Smooth muscle cell (in vitro differentiated cells): ENCODE results near the gene DNAJC7. TPM values are rescaled to one million over a fixed set of nuclear protein-coding genes. Genes with fewer than 3 reads are reported as not detected.

Source experiments
- DNase-seq: peaks from one replicate; lab custom pipeline; 2025; ENCODE audit not compliant: unreplicated experiment; lab: John Stamatoyannopoulos, UW
- H2AFZ ChIP-seq: fragments of 200-600 bp; sonication (generic); 2 replicates; pipeline ENCODE4 v1.6.0; 2016; ENCODE audit warnings: antibody characterized with exemption, low read depth, mild to moderate bottlenecking
- H3F3A ChIP-seq: fragments of 200-600 bp; sonication (generic); 2 replicates; pipeline ENCODE4 v1.6.0; 2017; ENCODE audit warnings: antibody characterized with exemption, low read depth
- H3K27ac ChIP-seq: fragments of 200-600 bp; sonication (generic); 2 replicates; pipeline ENCODE4 v1.5.1; 2016; ENCODE audit warnings: low read depth, mild to moderate bottlenecking
- H3K27me3 ChIP-seq: fragments of 200-600 bp; sonication (generic); 2 replicates; pipeline ENCODE4 v1.6.1; 2016; ENCODE audit warnings: low read depth, mild to moderate bottlenecking
- H3K36me3 ChIP-seq: fragments of 200-600 bp; sonication (generic); 2 replicates; pipeline ENCODE4 v1.5.1; 2016; ENCODE audit warnings: low read depth
- H3K4me1 ChIP-seq: fragments of 200-600 bp; sonication (generic); 2 replicates; pipeline ENCODE4 v1.5.1; 2016; ENCODE audit warnings: low read depth
- H3K4me2 ChIP-seq: fragments of 200-600 bp; sonication (generic); 2 replicates; pipeline ENCODE4 v1.6.0; 2016; ENCODE audit warnings: mild to moderate bottlenecking
- H3K4me3 ChIP-seq: fragments of 200-600 bp; sonication (generic); 2 replicates; pipeline ENCODE4 v1.5.1; 2016; ENCODE audit warnings: mild to moderate bottlenecking
- H3K79me2 ChIP-seq: fragments of 200-600 bp; sonication (generic); 2 replicates; pipeline ENCODE4 v1.6.0; 2016; ENCODE audit warnings: low read depth, mild to moderate bottlenecking
- H3K9ac ChIP-seq: fragments of 200-600 bp; sonication (generic); 2 replicates; pipeline ENCODE4 v1.6.0; 2016; ENCODE audit warnings: low read depth
- H3K9me3 ChIP-seq: fragments of 200-600 bp; sonication (generic); replicated peaks from 2 replicates; pipeline ENCODE4 v1.5.1; 2016; ENCODE audit warnings: low read depth
- H4K20me1 ChIP-seq: fragments of 200-600 bp; sonication (generic); 2 replicates; pipeline ENCODE4 v1.6.0; 2016; ENCODE audit warnings: low read depth
- WGBS: methylation state at CpG from one replicate; pipeline ENCODE4 v1.1.7; 2016; ENCODE audit warnings: low lambda C conversion rate; 5-methylcytosine and 5-hydroxymethylcytosine counted together
- polyA plus RNA-seq: library from polyadenylated mRNA; unstranded; fragments of >200 nt; fragmentation: Nextera tagmentation; extraction: Ambion mirVana; gene quantifications from 2 replicates; pipeline ENCODE4 v1.2.1, GENCODE V29; 2016
- total RNA-seq: library from RNA; depleted of rRNA; stranded (reverse); fragments of >200 nt; gene quantifications from 2 replicates; pipeline ENCODE4 v1.2.3, GENCODE V29; 2014
- TF ChIP-seq, protein P1 (sequence below): fragments of 200-600 bp; sonication (generic); IDR thresholded peaks from 2 replicates; pipeline ENCODE4 v1.5.1; 2017; ENCODE audit warnings: borderline replicate concordance, mild to moderate bottlenecking, antibody characterized with exemption; ENCODE audit not compliant: insufficient read depth, poor library complexity, severe bottlenecking

DNAJC7 gene
- total and polyA plus RNA-seq, 2 experiments from 2014 or later: 44.5 to 44.7 TPM

DNA sequence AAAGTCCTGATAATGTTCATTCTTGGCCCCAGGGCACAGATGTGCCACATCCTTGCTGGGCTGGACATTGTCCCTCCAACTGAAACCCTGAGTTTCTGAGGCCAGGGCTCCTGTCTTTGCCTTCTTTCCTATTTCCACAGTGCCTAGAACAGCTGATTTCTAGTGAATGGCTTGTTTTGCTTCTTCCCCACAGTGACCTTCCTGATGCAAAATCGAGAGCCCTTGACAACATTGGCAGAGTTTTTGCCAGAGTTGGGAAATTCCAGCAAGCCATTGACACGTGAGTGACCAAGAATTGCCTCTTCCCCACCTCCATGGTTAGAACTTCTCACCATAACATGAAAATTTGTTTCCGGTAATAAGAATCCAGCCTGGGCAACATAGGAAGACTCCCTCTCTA lies 72.3 kb downstream of the DNAJC7 start:
- no peak overlapping the region for H3K9ac ChIP-seq
- TF ChIP-seq, protein P1, sequence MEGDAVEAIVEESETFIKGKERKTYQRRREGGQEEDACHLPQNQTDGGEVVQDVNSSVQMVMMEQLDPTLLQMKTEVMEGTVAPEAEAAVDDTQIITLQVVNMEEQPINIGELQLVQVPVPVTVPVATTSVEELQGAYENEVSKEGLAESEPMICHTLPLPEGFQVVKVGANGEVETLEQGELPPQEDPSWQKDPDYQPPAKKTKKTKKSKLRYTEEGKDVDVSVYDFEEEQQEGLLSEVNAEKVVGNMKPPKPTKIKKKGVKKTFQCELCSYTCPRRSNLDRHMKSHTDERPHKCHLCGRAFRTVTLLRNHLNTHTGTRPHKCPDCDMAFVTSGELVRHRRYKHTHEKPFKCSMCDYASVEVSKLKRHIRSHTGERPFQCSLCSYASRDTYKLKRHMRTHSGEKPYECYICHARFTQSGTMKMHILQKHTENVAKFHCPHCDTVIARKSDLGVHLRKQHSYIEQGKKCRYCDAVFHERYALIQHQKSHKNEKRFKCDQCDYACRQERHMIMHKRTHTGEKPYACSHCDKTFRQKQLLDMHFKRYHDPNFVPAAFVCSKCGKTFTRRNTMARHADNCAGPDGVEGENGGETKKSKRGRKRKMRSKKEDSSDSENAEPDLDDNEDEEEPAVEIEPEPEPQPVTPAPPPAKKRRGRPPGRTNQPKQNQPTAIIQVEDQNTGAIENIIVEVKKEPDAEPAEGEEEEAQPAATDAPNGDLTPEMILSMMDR: no peak
- no peak overlapping the region for H3K4me3 ChIP-seq

DNA sequence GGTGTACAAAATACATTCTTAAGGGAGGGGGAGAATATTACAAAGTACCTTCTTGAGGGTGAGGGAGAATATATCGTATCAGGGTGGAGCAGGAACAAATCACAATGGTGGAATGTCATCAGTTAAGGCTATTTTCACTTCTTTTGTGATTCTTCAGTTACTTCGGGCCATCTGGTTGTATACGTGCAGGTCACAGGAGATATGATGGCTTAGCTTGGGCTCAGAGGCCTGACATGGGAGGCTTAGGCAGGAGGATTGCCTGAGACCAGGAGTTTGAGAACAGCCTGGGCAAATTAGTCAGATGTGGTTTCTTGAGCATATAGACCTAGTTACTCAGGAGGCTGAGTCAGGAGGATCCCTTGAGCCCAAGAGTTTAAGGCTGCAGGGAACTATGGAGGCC lies 73.7 kb downstream of the DNAJC7 start:
- Histone ChIP-seq H3K9ac (no peak overlapping the region), H3K79me2 (no peaks in the 10 kb centered on the region), H3K4me2 (no peak overlapping the region), H3K36me3 (no peaks in the 10 kb centered on the region), H3K27ac (no peak overlapping the region), H3F3A (no peaks in the 10 kb centered on the region), H3K4me3 (no peak overlapping the region), H2AFZ (no peak overlapping the region), H3K9me3 (no peaks in the 10 kb centered on the region), H3K4me1 (no peaks in the 10 kb centered on the region), H4K20me1 (no peaks in the 10 kb centered on the region), H3K27me3 (no peaks in the 10 kb centered on the region)
- no peak for DNase-seq
- 91% methylated on average over 3 of the region's 3 CpGs for WGBS
- TF ChIP-seq, protein P1: no peak

More for the DNA sequence above, 72.3 kb downstream of the DNAJC7 start:
- Histone ChIP-seq H3K27ac (no peak overlapping the region), H3K79me2 (no peaks in the 10 kb centered on the region), H3K9me3 (no peaks in the 10 kb centered on the region), H3K27me3 (no peaks in the 10 kb centered on the region), H3K4me1 (no peaks in the 10 kb centered on the region), H2AFZ (no peak overlapping the region), H4K20me1 (no peaks in the 10 kb centered on the region), H3K36me3 (no peaks in the 10 kb centered on the region), H3K4me2 (no peak overlapping the region), H3F3A (no peaks in the 10 kb centered on the region)
- no peak for DNase-seq
- 89% methylated on average over 3 of the region's 3 CpGs for WGBS

DNA sequence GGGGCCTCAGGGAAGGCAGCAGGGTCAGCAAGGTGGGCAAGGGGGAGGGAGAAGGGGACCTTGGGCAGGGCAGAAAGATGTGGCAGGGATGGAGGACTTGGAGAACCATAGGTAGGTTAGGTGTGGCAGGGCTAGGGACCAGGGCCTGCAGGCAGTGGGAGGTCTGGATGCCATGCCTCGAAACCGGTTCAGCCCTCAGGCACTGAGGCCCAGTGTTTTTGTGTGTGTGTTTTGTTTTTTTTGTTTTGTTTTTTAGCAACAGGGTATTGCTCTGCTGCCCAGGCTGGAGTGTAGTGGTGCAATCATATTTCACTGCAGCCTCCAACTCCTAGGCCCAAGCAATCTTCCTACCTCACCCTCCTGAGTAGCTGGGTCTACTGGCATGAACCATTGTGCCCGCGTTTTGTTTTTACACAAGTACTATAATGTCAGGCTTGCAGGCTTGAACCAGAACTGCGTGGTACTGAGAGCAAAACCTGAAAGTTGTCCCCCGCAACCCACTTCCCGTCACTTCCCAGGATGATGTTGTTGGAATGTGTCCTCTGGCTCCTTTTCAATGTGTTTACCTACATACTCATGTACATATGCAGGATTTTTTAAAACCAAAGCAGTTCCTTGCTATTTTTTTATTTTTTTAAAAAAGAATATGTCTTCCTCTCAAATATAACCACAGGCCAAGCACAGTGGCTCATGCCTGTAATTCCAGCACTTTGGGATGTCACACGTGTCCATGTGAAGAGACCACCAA lies 74.4 kb downstream of the DNAJC7 start:
- no peaks in the 10 kb centered on the region for H3K27me3 ChIP-seq
- no peaks in the 10 kb centered on the region for H3K36me3 ChIP-seq
- no peak overlapping the region for H2AFZ ChIP-seq
- TF ChIP-seq, protein P1: no peak
- WGBS: 92% methylated on average over 8 of the region's 8 CpGs
- no peak overlapping the region for H3K9ac ChIP-seq
- H3K4me2 ChIP-seq: no peak overlapping the region
- H3K27ac ChIP-seq: no peak overlapping the region
- no peaks in the 10 kb centered on the region for H3K4me1 ChIP-seq
- no peaks in the 10 kb centered on the region for H4K20me1 ChIP-seq
- no peaks in the 10 kb centered on the region for H3K79me2 ChIP-seq
- no peaks in the 10 kb centered on the region for H3K9me3 ChIP-seq
- no peak overlapping the region for H3K4me3 ChIP-seq
- H3F3A ChIP-seq: no peaks in the 10 kb centered on the region
- no peak for DNase-seq

DNA sequence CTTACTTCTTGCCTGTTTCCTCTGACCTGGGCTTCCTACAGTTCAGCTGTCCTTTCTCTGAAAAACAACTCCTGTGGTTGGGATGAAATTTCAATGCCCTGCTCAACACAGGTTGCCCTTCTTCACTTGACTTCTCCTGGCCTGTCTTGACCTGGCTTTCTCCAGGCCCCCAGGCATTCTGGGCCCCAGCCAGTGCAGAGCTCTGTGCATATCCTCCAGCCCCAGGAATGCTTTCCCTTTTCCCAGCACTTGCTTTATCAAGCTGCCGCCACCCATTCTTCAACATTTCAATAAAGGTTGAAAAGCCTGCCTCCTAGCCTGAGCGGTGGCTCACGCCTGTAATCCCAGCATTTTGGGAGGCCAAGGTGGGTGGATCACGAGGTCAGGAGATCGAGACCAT lies 76.1 kb downstream of the DNAJC7 start:
- Histone ChIP-seq H2AFZ (no peak overlapping the region), H3K27ac (no peak overlapping the region), H4K20me1 (no peaks in the 10 kb centered on the region), H3K4me1 (no peaks in the 10 kb centered on the region), H3K4me3 (no peak overlapping the region), H3K9me3 (no peaks in the 10 kb centered on the region), H3K79me2 (no peaks in the 10 kb centered on the region), H3K27me3 (no peaks in the 10 kb centered on the region), H3K9ac (no peak overlapping the region), H3F3A (no peaks in the 10 kb centered on the region), H3K4me2 (no peak overlapping the region), H3K36me3 (no peaks in the 10 kb centered on the region)
- TF ChIP-seq, protein P1: no peak
- DNase-seq: no peak
- 94% methylated on average over 5 of the region's 5 CpGs for WGBS
